GM21528 (cell line): ENCODE results near the gene ZNF76.
"Not testable (repeated sequence)": the region's sequence is repeated elsewhere in the genome, so short reads cannot be mapped to it uniquely, and the experiment has no call there.

ENCODE experiments used
- ATAC-seq: cut with Tn5 transposase; IDR thresholded peaks from one replicate; pipeline ENCODE4 v1.9.1; 2021; ENCODE audit warnings: mild to moderate bottlenecking, moderate library complexity; ENCODE audit not compliant: unreplicated experiment, low FRiP score

The ZNF76 gene

DNA sequence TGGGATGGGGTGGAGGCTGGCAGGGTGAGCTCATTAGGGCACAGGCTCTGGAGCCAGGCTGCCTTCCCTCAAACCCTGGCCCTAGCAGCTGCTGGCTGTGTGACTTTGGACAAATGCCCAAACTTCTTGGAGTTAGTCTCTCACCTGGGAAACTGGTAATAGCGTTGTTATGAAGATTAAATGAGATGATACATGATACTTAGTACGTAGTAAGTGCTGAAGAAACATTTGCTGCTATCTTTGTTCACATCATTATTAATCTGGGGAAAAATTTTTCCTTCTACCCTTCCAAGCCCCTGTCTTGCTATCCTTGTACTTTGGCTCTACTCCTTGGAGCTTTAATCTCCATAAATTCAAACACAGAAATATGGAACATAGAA is 60.5 kb downstream of the ZNF76 start:
- ATAC-seq = no peak

GRCh38 chr6:35321091-35321490 is 61.6 kb downstream of the ZNF76 start:
- no peak for ATAC-seq

DNA sequence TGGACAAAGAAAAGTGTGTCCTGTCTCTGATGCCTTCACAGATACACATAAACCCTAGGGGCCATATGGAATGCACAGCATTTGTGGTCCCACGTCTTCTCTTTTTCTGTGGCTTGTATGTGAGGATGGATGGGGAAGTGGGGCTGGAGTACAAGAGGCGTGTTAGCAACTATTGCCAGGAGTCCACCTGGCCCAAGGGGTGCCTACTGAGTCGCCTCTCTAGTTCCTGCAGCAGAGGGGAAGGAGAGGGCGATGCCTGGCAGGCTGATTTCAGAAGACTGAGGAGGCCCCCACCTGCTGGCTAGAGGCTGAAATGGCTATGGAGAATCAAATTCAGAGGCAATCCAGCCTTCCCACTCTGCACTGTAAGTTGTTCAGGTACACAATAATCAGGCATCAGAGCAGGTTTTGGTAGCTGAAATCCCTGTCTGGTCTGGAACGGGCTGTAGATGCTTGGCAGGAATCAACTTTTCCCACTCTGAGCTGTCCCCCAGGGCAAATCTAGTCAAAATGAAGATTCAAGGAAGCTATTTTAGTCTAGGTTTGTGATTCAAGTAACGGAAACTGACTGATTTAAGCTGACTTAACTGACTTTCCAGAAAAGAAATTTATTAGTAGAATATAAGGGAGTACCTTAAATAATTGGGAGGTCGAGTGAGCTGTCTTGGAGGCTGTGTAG is 68.0 kb downstream of the ZNF76 start:
- no peak for ATAC-seq

- ATAC-seq = no peak
Observed at GRCh38 chr6:35328108-35328723, 68.7 kb downstream of the ZNF76 start.

GRCh38 chr6:35328965-35329364 is 69.4 kb downstream of the ZNF76 start:
- ATAC-seq = not testable (repeated sequence)

GRCh38 chr6:35330541-35331119 is 71.1 kb downstream of the ZNF76 start:
- no peak for ATAC-seq

GRCh38 chr6:35332074-35332887 is 72.7 kb downstream of the ZNF76 start:
- not testable (repeated sequence) for ATAC-seq

DNA sequence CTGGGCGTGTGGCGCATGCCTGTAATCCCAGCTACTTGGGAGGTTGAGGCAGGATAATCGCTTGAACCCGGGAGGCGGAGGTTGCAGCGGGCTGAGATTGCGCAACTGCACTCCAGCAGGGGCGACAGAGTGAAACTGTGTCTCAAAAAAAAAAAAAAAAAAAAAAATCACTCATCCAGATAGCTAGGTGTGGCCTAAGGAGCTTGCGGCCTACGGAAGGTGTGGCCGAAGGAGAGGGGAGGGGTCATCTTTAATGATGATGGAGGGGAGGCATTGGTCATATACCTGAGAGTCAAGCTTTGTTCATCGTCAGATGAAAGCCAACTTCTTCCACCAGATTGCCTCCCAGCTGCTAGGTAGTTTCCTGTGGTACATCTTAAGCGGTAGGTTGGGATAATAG is 82.0 kb downstream of the ZNF76 start:
- no peak for ATAC-seq

DNA sequence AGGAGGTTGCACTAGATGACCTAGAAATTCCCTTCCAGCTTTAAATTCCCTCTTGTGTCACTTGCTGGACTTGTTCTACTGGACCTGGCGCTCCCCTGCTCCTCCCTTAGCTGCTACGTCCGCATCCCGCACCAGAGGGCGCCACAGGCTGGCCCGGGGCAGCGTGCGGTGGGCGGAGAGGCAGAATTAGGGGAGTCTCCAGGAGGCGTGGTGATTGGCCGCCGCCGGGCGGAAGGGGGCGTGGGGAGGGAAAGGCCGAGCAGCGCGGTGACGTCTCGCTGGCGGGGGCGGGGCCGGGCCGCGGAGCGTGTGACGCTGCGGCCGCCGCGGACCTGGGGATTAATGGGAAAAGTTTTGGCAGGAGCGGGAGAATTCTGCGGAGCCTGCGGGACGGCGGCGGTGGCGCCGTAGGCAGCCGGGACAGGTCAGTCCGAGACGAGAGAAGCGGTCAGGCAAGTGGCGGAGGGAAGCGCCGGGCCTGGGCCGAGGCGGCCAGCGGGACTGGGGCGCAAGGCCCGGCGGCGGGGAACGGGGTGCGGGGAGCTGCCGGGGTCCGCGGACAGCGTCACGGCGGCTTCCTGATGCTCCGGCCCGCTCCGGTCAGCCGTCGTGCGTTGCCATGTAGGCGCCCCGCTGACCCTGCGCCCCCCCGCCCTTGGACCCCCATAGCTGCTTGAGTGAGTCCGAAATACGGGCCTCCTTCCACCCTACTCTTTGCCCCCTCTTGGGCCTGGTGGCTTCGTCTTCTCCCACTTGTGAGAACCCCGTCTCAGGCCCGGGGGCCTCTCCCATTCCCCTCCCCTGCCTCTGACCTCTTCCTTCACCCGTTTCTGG is 82.9 kb downstream of the ZNF76 start, which contains the start of gene PPARD:
Gene PPARD (plus strand): TSS at position 301 of the 834 bp plus-strand sequence. CDS start 68,530 bp downstream, outside the sequence.
- peak; percentile 92 for ATAC-seq

- no peak for ATAC-seq
Observed at GRCh38 chr6:35343092-35343834, 83.7 kb downstream of the ZNF76 start.

DNA sequence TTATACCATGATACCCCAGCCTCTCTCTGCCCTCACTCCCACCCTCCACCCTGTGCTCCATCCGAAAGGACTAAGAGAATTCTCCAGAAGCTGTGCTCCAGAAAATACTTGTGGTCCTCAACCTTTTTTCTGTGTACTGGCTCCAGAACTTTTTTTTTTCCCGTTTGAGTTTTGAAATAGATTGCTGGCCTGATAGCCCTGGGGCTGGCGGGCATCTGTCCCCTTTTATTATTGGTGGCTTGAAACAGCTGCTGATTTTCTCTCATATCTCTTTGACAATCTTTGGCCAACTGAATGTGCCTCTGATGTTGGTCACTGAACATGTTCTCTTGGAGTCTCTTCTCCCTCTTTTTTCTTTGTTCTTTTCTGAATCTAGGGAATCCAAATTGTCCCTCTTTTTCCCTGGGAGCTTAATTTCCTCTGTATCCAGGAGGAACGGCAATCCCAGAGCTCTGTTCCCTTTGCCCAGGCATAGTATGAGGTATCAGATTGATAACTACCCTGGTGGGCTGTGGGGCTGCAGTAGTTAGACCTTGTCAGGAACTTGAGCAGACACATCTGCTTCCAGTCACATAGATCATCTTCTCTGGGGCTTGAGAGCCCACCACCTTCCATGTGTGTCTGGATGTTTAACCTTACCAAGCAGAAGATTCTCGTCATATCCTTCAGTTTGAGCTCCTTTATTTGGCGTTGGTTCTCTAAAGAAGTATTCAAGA is 84.5 kb downstream of the ZNF76 start:
- ATAC-seq = no peak
